CD4-positive, alpha-beta T cell (primary cell): ENCODE measurements around the gene CAMSAP2. TPM values are rescaled to one million over a fixed set of nuclear protein-coding genes. Genes with fewer than 3 reads are reported as not detected.

Experiments used
- ATAC-seq: fragments of 200-7000 bp; cut with Tn5 transposase; one replicate; pipeline ENCODE4 v1.10.0; 2022; ENCODE audit warnings: mild to moderate bottlenecking; ENCODE audit not compliant: poor library complexity
- CTCF ChIA-PET: fragments of 350-600 bp; sonication (Branson Sonifier 250); formaldehyde crosslinking; loops from one replicate; lab custom pipeline; 2021; ENCODE audit warnings: antibody characterized with exemption, inconsistent platforms; lab: Charles Lee
- POLR2A ChIA-PET: fragments of 350-600 bp; sonication (Branson Sonifier 250); formaldehyde crosslinking; loops from one replicate; lab custom pipeline; 2021; ENCODE audit warnings: antibody characterized with exemption, inconsistent platforms; lab: Charles Lee
- DNase-seq, 14 experiments: peaks; one replicate each; pipeline ENCODE4 v3.0.0-alpha.2; 2013 to 2020; ENCODE audit warnings: mixed read lengths in 2 of 14
- H3K27ac ChIP-seq, 2 donors: one replicate each; pipeline versions ENCODE4 v1.5.1 to v1.7.0; 2013; ENCODE audit warnings: low read length in 2 of 2, low read depth in 1 of 2, mild to moderate bottlenecking in 1 of 2
- H3K27me3 ChIP-seq, 2 experiments: 1 replicate in 1 of 2; 2 replicates in 1 of 2; pipeline versions ENCODE4 v1.6.1 to v1.7.0; 2013; ENCODE audit warnings: low read length in 2 of 2, control low read depth in 1 of 2, mild to moderate bottlenecking in 1 of 2, moderate library complexity in 1 of 2; ENCODE audit not compliant: insufficient read depth in 2 of 2, control insufficient read depth in 1 of 2
- H3K36me3 ChIP-seq: one replicate; pipeline ENCODE4 v1.6.1; 2013; ENCODE audit warnings: low read length, control low read depth; ENCODE audit not compliant: insufficient read depth
- H3K4me1 ChIP-seq: one replicate; pipeline ENCODE4 v1.6.1; 2013; ENCODE audit warnings: low read length, control low read depth; ENCODE audit not compliant: insufficient read depth
- H3K4me3 ChIP-seq: one replicate; pipeline ENCODE4 v1.5.1; 2013; ENCODE audit warnings: mild to moderate bottlenecking, low read length, moderate library complexity
- H3K9me3 ChIP-seq, 2 experiments: 1 replicate in 1 of 2; 2 replicates in 1 of 2; pipeline versions ENCODE4 v1.6.1 to v1.7.0; 2013; ENCODE audit warnings: low read length in 2 of 2, mild to moderate bottlenecking in 2 of 2, control low read depth in 1 of 2, moderate library complexity in 1 of 2; ENCODE audit not compliant: control insufficient read depth in 1 of 2, insufficient read depth in 1 of 2
- H3K27ac Mint-ChIP-seq: one replicate; pipeline ENCODE4 v1.8.0; 2020; ENCODE audit warnings: mixed read lengths
- H3K27me3 Mint-ChIP-seq: one replicate; pipeline ENCODE4 v1.8.0; 2021; ENCODE audit warnings: mixed read lengths
- H3K36me3 Mint-ChIP-seq: one replicate; pipeline ENCODE4 v1.8.0; 2021; ENCODE audit warnings: low read depth, mixed read lengths
- H3K4me1 Mint-ChIP-seq: one replicate; pipeline ENCODE4 v1.8.0; 2021; ENCODE audit warnings: low read depth, mixed read lengths
- H3K4me3 Mint-ChIP-seq: one replicate; pipeline ENCODE4 v1.8.0; 2020; ENCODE audit warnings: mild to moderate bottlenecking, mixed read lengths
- H3K9me3 Mint-ChIP-seq: one replicate; pipeline ENCODE4 v1.8.0; 2020; ENCODE audit warnings: mixed read lengths
- CTCF ChIP-seq: fragments of 200-600 bp; IDR thresholded peaks from one replicate; pipeline ENCODE4 v1.8.0; 2022; ENCODE audit warnings: antibody characterized with exemption, mild to moderate bottlenecking
- intact Hi-C, 2 experiments: fragments of 100-400 bp; cut with DNase I in 1 of 2; cut with micrococcal nuclease in 1 of 2; formaldehyde crosslinking; loops; one replicate each; pipeline versions ENCODE4 v1.15.1 to v1.9.0; 2023 to 2025; cut with DNase I, micrococcal nuclease
- total RNA-seq, 174 experiments: library from RNA in 2 of 174; stranded (reverse) in 2 of 174; gene quantifications; one replicate each; pipeline ENCODE4 v1.2.3 and lab custom pipeline; 2021 to 2026

The CAMSAP2 gene
- total RNA-seq, 2 experiments from 2014 or later = 4.4 to 5.7 TPM

DNA sequence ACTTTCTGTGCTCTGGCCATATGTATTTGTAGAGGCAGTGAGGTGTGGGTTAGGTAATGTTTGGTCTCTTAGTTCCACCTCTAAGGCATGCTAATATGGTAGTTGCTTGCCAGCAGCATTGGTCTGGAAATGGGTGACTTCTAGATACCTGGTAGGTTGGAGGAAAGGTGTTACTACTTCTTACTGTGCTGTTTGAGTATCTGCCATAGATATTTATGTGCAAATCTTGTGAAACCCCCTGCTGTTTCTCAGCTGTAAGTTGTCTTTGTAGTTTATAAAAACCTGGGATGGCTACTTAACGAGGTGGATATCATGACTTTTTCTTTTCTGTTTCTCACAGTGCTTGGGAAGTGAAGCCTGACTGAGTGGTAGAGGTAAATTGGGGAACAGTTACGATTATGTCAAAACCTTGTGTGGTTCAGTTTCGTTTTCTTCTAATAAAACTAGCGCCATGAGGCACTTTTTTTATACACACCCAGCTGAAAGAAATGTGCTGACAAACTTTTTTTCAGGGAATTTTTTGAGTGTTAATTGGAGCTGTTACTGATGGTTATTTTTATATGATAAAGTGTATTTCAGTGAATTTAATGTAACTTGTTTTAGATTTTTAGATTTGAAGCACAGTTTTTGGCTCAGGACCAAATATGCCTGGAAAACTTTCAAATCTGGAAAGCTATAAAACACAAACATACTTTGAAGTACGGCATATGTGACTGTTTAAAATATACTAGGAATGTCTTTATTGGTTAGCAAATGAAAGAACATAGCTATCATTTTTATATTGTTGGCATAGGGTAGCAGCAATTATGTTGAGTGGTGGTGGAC lies 42.1 kb downstream of the CAMSAP2 start:
- no peak for TF ChIP-seq CTCF
- Mint-ChIP-seq H3K9me3 (peaks cover 4% of the 10 kb centered on the region), H3K27ac (no peak overlapping the region), H3K4me3 (no peak overlapping the region), H3K4me1 (peaks cover 5% of the 10 kb centered on the region), H3K36me3 (peaks cover 47% of the 10 kb centered on the region), H3K27me3 (no peaks in the 10 kb centered on the region)
- DNase-seq (no peak), ATAC-seq (no peak)
- no peak overlapping the region for H3K27ac ChIP-seq
- H3K4me3 ChIP-seq = no peak overlapping the region
- intact Hi-C loops = no loop called here
- no peaks in the 10 kb centered on the region for H3K4me1 ChIP-seq
- ChIA-PET POLR2A (no interaction called here), CTCF (no interaction called here)
- H3K27me3 ChIP-seq = no peaks in the 10 kb centered on the region
- peaks cover 0 to 5% of the 10 kb centered on the region in 2 experiments for H3K9me3 ChIP-seq
- H3K36me3 ChIP-seq = no peaks in the 10 kb centered on the region

DNA sequence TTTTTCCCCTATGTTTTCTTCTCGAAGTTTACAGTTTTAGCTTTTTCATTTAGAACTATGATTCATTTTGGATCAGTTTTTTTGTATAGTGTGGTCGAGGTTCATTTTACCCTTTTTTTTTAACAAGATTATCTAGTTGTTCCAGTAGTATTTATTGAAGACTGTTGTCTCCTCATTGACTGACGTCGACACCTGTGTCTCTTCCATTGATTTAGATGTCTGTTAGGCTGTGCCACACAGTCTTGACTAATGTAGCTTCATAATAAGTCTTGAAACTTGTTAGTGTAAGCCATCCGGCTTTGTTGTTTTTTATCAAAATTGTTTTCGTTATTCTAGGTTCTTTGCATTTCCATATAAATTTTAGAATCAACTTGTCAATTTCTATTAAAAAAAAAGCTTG lies 45.2 kb downstream of the CAMSAP2 start:
- H3K4me1 Mint-ChIP-seq = peaks cover 5% of the 10 kb centered on the region
- peaks cover 57% of the 10 kb centered on the region for H3K36me3 Mint-ChIP-seq
- no peaks in the 10 kb centered on the region for H3K27me3 Mint-ChIP-seq
- Histone ChIP-seq H3K4me1 (no peaks in the 10 kb centered on the region), H3K4me3 (no peak overlapping the region), H3K27ac (no peak overlapping the region), H3K9me3 (peaks cover 0 to 5% of the 10 kb centered on the region in 2 experiments), H3K36me3 (no peaks in the 10 kb centered on the region), H3K27me3 (no peaks in the 10 kb centered on the region)
- H3K4me3 Mint-ChIP-seq = no peak overlapping the region
- H3K9me3 Mint-ChIP-seq = peaks cover 4% of the 10 kb centered on the region
- intact Hi-C loops = no loop called here
- ATAC-seq = no peak
- POLR2A ChIA-PET = no interaction called here
- no peak for DNase-seq
- H3K27ac Mint-ChIP-seq = no peak overlapping the region
- CTCF ChIA-PET = no interaction called here
- TF ChIP-seq CTCF = no peak

DNA sequence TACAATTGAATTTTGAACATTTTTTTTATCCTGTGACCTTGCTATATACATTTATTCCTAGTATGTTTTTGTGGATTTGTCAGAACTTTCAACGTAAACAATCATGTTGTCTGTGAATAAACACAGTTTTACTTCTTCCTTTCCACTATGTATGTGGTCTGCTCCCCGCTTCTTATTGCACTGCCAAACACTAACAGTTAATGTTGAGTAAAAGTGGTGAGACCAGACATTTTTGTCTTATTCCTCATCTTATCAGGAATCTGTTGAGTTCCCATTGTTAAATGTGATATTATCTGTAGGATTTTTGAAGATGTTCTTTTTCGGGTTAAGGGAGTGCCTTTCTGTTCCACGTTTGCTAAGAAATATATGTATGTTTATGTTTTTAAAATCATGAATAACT lies 45.9 kb downstream of the CAMSAP2 start:
- intact Hi-C loops = no loop called here
- Histone ChIP-seq H3K27ac (no peak overlapping the region), H3K4me1 (no peaks in the 10 kb centered on the region), H3K4me3 (no peak overlapping the region), H3K27me3 (no peaks in the 10 kb centered on the region), H3K9me3 (peaks cover 0 to 5% of the 10 kb centered on the region in 2 experiments), H3K36me3 (no peaks in the 10 kb centered on the region)
- no peaks in the 10 kb centered on the region for H3K27me3 Mint-ChIP-seq
- ATAC-seq (no peak), DNase-seq (no peak)
- H3K4me1 Mint-ChIP-seq = peaks cover 5% of the 10 kb centered on the region
- CTCF ChIA-PET = no interaction called here
- TF ChIP-seq CTCF = no peak
- H3K27ac Mint-ChIP-seq = no peak overlapping the region
- H3K36me3 Mint-ChIP-seq = peaks cover 58% of the 10 kb centered on the region
- POLR2A ChIA-PET = no interaction called here
- no peak overlapping the region for H3K4me3 Mint-ChIP-seq
- H3K9me3 Mint-ChIP-seq = peaks cover 4% of the 10 kb centered on the region
